ENCODE results near the gene ADCY3.
A peak's percentile ranks its signal among the peaks of the same experiment; 100 is the strongest.

The ADCY3 gene

GRCh38 chr2:24924732-24925131 lies 4.7 kb upstream of the ADCY3 start:
- DNase-seq: no peak

- no peak for DNase-seq
Measured at GRCh38 chr2:24924266-24924665, 4.2 kb upstream of the ADCY3 start.

- DNase-seq: no peak
Measured at GRCh38 chr2:24923106-24923505, 3.1 kb upstream of the ADCY3 start.

- DNase-seq: no peak
Measured at GRCh38 chr2:24922556-24922955, 2.5 kb upstream of the ADCY3 start.

GRCh38 chr2:24920809-24921441 lies 888 bp upstream of the ADCY3 start:
- peak; percentile 22 for DNase-seq

GRCh38 chr2:24919506-24920097 lies 435 bp downstream of the ADCY3 start:
- DNase-seq: peak; percentile 30

GRCh38 chr2:24919037-24919505 lies 966 bp downstream of the ADCY3 start:
- DNase-seq: peak; percentile 54

- DNase-seq: no peak
Measured at GRCh38 chr2:24918326-24919036, 1.6 kb downstream of the ADCY3 start.

- DNase-seq: no peak
Measured at GRCh38 chr2:24917731-24918325, 2.2 kb downstream of the ADCY3 start.

GRCh38 chr2:24917086-24917485 lies 3.0 kb downstream of the ADCY3 start:
- no peak for DNase-seq

GRCh38 chr2:24915796-24916195 lies 4.2 kb downstream of the ADCY3 start:
- no peak for DNase-seq

GRCh38 chr2:24915175-24915574 lies 4.9 kb downstream of the ADCY3 start:
- no peak for DNase-seq

- DNase-seq: no peak
Measured at GRCh38 chr2:24914713-24915112, 5.3 kb downstream of the ADCY3 start.

- no peak for DNase-seq
Measured at GRCh38 chr2:24913911-24914310, 6.1 kb downstream of the ADCY3 start.

- no peak for DNase-seq
Measured at GRCh38 chr2:24912986-24913385, 7.1 kb downstream of the ADCY3 start.

- no peak for DNase-seq
Measured at GRCh38 chr2:24912523-24912922, 7.5 kb downstream of the ADCY3 start.

GRCh38 chr2:24910245-24910644 lies 9.8 kb downstream of the ADCY3 start:
- no peak for DNase-seq

GRCh38 chr2:24909555-24910177 lies 10.4 kb downstream of the ADCY3 start:
- no peak for DNase-seq

GRCh38 chr2:24908461-24908901 lies 11.6 kb downstream of the ADCY3 start:
- DNase-seq: no peak

- no peak for DNase-seq
Measured at GRCh38 chr2:24907116-24907515, 12.9 kb downstream of the ADCY3 start.

- no peak for DNase-seq
Measured at GRCh38 chr2:24906466-24906865, 13.6 kb downstream of the ADCY3 start.

- no peak for DNase-seq
Measured at GRCh38 chr2:24903161-24904103, 16.6 kb downstream of the ADCY3 start.
